Mucosa of rectum (tissue), 2 donors: Measurements from ENCODE around the gene LPCAT1.

Experiments
- H3K27ac ChIP-seq, 2 donors: one replicate each; pipeline ENCODE4 v1.7.0; 2013; ENCODE audit warnings: inconsistent platforms in 2 of 2, low read depth in 2 of 2, low read length in 2 of 2
- H3K27me3 ChIP-seq, 2 donors: one replicate each; pipeline ENCODE4 v1.7.0; 2013; ENCODE audit warnings: low read length in 2 of 2; ENCODE audit not compliant: control insufficient read depth in 2 of 2, insufficient read depth in 2 of 2
- H3K36me3 ChIP-seq, 2 donors: one replicate each; pipeline ENCODE4 v1.7.0; 2013; ENCODE audit warnings: low read length in 2 of 2; ENCODE audit not compliant: control insufficient read depth in 2 of 2, insufficient read depth in 2 of 2
- H3K4me1 ChIP-seq, 2 donors: one replicate each; pipeline ENCODE4 v1.7.0; 2013; ENCODE audit warnings: low read length in 2 of 2, mild to moderate bottlenecking in 1 of 2; ENCODE audit not compliant: control insufficient read depth in 2 of 2, insufficient read depth in 2 of 2
- H3K4me3 ChIP-seq, 2 donors: one replicate each; pipeline ENCODE4 v1.7.0; 2013; ENCODE audit warnings: low read length in 2 of 2
- H3K9ac ChIP-seq, 2 donors: one replicate each; pipeline ENCODE4 v1.7.0; 2013; ENCODE audit warnings: low read length in 2 of 2, low read depth in 1 of 2, mild to moderate bottlenecking in 1 of 2
- H3K9me3 ChIP-seq, 2 donors: one replicate each; pipeline ENCODE4 v1.7.0; 2013; ENCODE audit warnings: low read length in 2 of 2; ENCODE audit not compliant: control insufficient read depth in 2 of 2
- donor health status: healthy.
- donor health status: Normal muscosa, but diverticular disease.

The LPCAT1 gene

GRCh38 chr5:1554410-1554967, 30.7 kb upstream of the LPCAT1 start:
- no peak overlapping the region for H3K27ac ChIP-seq
- H3K9ac ChIP-seq: no peak overlapping the region
- H3K4me1 ChIP-seq: peaks cover 0 to 6% of the 10 kb centered on the region in 2 donors
- no peak overlapping the region for H3K4me3 ChIP-seq
- no peaks in the 10 kb centered on the region for H3K27me3 ChIP-seq
- H3K9me3 ChIP-seq: no peaks in the 10 kb centered on the region
- H3K36me3 ChIP-seq: no peaks in the 10 kb centered on the region

- Histone ChIP-seq H3K27ac (no peak overlapping the region), H3K36me3 (no peaks in the 10 kb centered on the region), H3K9ac (no peak overlapping the region), H3K27me3 (no peaks in the 10 kb centered on the region), H3K4me1 (peaks cover 2 to 6% of the 10 kb centered on the region in 2 donors), H3K9me3 (no peaks in the 10 kb centered on the region), H3K4me3 (no peak overlapping the region)
These were observed 30.0 kb upstream of the LPCAT1 start for GRCh38 chr5:1553539-1554409.

GRCh38 chr5:1552521-1553255, 28.9 kb upstream of the LPCAT1 start:
- Histone ChIP-seq H3K36me3 (no peaks in the 10 kb centered on the region), H3K27me3 (no peaks in the 10 kb centered on the region), H3K4me1 (peaks cover 2 to 6% of the 10 kb centered on the region in 2 donors), H3K9ac (no peak overlapping the region), H3K4me3 (no peak overlapping the region), H3K9me3 (no peaks in the 10 kb centered on the region), H3K27ac (no peak overlapping the region)

- Histone ChIP-seq H3K36me3 (no peaks in the 10 kb centered on the region), H3K9me3 (no peaks in the 10 kb centered on the region), H3K27me3 (no peaks in the 10 kb centered on the region), H3K9ac (no peak overlapping the region), H3K4me3 (no peak overlapping the region), H3K4me1 (peaks cover 0 to 2% of the 10 kb centered on the region in 2 donors), H3K27ac (no peak overlapping the region)
These were observed 27.9 kb upstream of the LPCAT1 start for GRCh38 chr5:1551426-1552301.

GRCh38 chr5:1550287-1551076, 26.7 kb upstream of the LPCAT1 start:
- Histone ChIP-seq H3K36me3 (no peaks in the 10 kb centered on the region), H3K9ac (no peak overlapping the region), H3K4me3 (no peak overlapping the region), H3K9me3 (no peaks in the 10 kb centered on the region), H3K27ac (no peak overlapping the region), H3K4me1 (peaks cover 0 to 2% of the 10 kb centered on the region in 2 donors), H3K27me3 (no peaks in the 10 kb centered on the region)

GRCh38 chr5:1549475-1550030, 25.8 kb upstream of the LPCAT1 start:
- H3K9ac ChIP-seq: no peak overlapping the region
- no peaks in the 10 kb centered on the region for H3K9me3 ChIP-seq
- H3K27ac ChIP-seq: no peak overlapping the region
- H3K4me1 ChIP-seq: peaks cover 0 to 2% of the 10 kb centered on the region in 2 donors
- H3K4me3 ChIP-seq: peak overlapping the region in 1 of 2 donors; percentile 22
- no peaks in the 10 kb centered on the region for H3K27me3 ChIP-seq
- H3K36me3 ChIP-seq: no peaks in the 10 kb centered on the region

- H3K27me3 ChIP-seq: no peaks in the 10 kb centered on the region
- peak overlapping the region in 1 of 2 donors; percentile 22 for H3K4me3 ChIP-seq
- H3K9ac ChIP-seq: no peak overlapping the region
- no peak overlapping the region for H3K27ac ChIP-seq
- H3K36me3 ChIP-seq: no peaks in the 10 kb centered on the region
- H3K9me3 ChIP-seq: no peaks in the 10 kb centered on the region
- H3K4me1 ChIP-seq: peaks cover 0 to 2% of the 10 kb centered on the region in 2 donors
These were observed 25.1 kb upstream of the LPCAT1 start for GRCh38 chr5:1548702-1549474.

- no peaks in the 10 kb centered on the region for H3K9me3 ChIP-seq
- H3K4me1 ChIP-seq: peaks cover 0 to 2% of the 10 kb centered on the region in 2 donors
- no peak overlapping the region for H3K27ac ChIP-seq
- H3K4me3 ChIP-seq: no peak overlapping the region
- no peak overlapping the region for H3K9ac ChIP-seq
- no peaks in the 10 kb centered on the region for H3K36me3 ChIP-seq
- H3K27me3 ChIP-seq: no peaks in the 10 kb centered on the region
These were observed 23.9 kb upstream of the LPCAT1 start for GRCh38 chr5:1547655-1548054.
